Glutamatergic neuron (in vitro differentiated cells): ENCODE measurements around the gene ADRA2C. TPM values are rescaled to one million over a fixed set of nuclear protein-coding genes. Genes with fewer than 3 reads are reported as not detected.

Experiments
- DNase-seq: peaks from one replicate; pipeline ENCODE4 v3.0.0; 2022
- H3K27ac Mint-ChIP-seq: one replicate; pipeline ENCODE4 v1.8.0; 2020; ENCODE audit warnings: mild to moderate bottlenecking, mixed read lengths, inconsistent platforms; ENCODE audit not compliant: unreplicated experiment
- H3K27me3 Mint-ChIP-seq: one replicate; pipeline ENCODE4 v1.8.0; 2020; ENCODE audit warnings: mild to moderate bottlenecking, moderate library complexity, mixed read lengths, inconsistent platforms; ENCODE audit not compliant: unreplicated experiment
- H3K36me3 Mint-ChIP-seq: one replicate; pipeline ENCODE4 v1.8.0; 2020; ENCODE audit warnings: mild to moderate bottlenecking, mixed read lengths, inconsistent platforms; ENCODE audit not compliant: unreplicated experiment
- H3K4me1 Mint-ChIP-seq: one replicate; pipeline ENCODE4 v1.8.0; 2020; ENCODE audit warnings: mild to moderate bottlenecking, low read depth, mixed read lengths, inconsistent platforms; ENCODE audit not compliant: unreplicated experiment
- H3K4me3 Mint-ChIP-seq: one replicate; pipeline ENCODE4 v1.8.0; 2020; ENCODE audit warnings: mild to moderate bottlenecking, mixed read lengths, inconsistent platforms; ENCODE audit not compliant: unreplicated experiment
- H3K9me3 Mint-ChIP-seq: one replicate; pipeline ENCODE4 v1.8.0; 2020; ENCODE audit warnings: mild to moderate bottlenecking, moderate library complexity, mixed read lengths, inconsistent platforms; ENCODE audit not compliant: unreplicated experiment
- total RNA-seq: library from RNA; stranded (reverse); fragmentation: NEBNext Ultra II Directional; extraction: Animal tissue kit (Norgen Biotek cat#: 25700); gene quantifications from one replicate; pipeline ENCODE4 v1.2.1, GENCODE V29; 2021; ENCODE audit not compliant: unreplicated experiment
- TF ChIP-seq, protein P1 (sequence below): fragments of 200-600 bp; sonication (generic); IDR thresholded peaks from one replicate; pipeline ENCODE4 v1.5.0; 2021; ENCODE audit not compliant: partially characterized antibody, unreplicated experiment

Gene ADRA2C
- total RNA-seq, 1 donor from 2014 or later, result 4.8 TPM

DNA sequence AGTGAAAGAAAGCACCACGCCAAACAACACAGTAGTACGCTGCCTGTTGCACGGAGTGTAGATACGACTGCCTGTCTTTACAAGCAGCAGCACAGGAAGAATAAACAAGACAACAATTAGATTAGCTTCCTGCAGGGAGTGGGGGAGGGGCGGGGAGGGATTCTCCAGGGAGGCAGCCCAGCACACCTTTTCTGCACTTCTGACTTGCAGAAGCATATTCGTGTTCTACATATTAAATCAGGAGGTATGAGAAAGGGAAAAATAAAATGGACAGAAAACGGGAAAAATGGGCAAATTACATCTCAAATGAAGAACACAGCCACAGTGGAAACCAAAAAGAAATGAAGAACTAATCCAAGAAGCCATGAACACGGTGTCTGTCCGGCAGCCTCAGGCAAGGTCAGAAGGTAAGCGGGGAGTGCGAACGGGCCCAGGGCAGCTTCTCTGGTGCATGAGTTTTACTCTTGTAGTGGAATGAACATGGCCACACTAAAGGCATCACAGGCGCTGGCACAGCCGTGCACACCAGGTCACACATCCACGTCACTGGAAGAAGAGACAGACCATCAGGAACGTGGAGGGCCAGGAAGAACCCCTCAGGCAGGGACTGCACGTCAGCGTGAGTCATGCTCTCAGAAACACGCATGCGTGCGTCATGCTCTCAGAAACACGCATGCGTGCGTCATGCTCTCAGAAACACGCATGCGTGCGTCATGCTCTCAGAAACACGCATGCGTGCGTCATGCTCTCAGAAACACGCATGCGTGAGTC, 20.1 kb upstream of the ADRA2C start:
- no peak for DNase-seq
- no peak overlapping the region for H3K27ac Mint-ChIP-seq
- H3K9me3 Mint-ChIP-seq, result peaks cover 21% of the 10 kb centered on the region
- H3K27me3 Mint-ChIP-seq, result peaks cover 18% of the 10 kb centered on the region
- peaks cover 7% of the 10 kb centered on the region for H3K36me3 Mint-ChIP-seq
- H3K4me3 Mint-ChIP-seq, result no peak overlapping the region
- TF ChIP-seq, protein P1, sequence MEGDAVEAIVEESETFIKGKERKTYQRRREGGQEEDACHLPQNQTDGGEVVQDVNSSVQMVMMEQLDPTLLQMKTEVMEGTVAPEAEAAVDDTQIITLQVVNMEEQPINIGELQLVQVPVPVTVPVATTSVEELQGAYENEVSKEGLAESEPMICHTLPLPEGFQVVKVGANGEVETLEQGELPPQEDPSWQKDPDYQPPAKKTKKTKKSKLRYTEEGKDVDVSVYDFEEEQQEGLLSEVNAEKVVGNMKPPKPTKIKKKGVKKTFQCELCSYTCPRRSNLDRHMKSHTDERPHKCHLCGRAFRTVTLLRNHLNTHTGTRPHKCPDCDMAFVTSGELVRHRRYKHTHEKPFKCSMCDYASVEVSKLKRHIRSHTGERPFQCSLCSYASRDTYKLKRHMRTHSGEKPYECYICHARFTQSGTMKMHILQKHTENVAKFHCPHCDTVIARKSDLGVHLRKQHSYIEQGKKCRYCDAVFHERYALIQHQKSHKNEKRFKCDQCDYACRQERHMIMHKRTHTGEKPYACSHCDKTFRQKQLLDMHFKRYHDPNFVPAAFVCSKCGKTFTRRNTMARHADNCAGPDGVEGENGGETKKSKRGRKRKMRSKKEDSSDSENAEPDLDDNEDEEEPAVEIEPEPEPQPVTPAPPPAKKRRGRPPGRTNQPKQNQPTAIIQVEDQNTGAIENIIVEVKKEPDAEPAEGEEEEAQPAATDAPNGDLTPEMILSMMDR, result no peak
- peaks cover 14% of the 10 kb centered on the region for H3K4me1 Mint-ChIP-seq

DNA sequence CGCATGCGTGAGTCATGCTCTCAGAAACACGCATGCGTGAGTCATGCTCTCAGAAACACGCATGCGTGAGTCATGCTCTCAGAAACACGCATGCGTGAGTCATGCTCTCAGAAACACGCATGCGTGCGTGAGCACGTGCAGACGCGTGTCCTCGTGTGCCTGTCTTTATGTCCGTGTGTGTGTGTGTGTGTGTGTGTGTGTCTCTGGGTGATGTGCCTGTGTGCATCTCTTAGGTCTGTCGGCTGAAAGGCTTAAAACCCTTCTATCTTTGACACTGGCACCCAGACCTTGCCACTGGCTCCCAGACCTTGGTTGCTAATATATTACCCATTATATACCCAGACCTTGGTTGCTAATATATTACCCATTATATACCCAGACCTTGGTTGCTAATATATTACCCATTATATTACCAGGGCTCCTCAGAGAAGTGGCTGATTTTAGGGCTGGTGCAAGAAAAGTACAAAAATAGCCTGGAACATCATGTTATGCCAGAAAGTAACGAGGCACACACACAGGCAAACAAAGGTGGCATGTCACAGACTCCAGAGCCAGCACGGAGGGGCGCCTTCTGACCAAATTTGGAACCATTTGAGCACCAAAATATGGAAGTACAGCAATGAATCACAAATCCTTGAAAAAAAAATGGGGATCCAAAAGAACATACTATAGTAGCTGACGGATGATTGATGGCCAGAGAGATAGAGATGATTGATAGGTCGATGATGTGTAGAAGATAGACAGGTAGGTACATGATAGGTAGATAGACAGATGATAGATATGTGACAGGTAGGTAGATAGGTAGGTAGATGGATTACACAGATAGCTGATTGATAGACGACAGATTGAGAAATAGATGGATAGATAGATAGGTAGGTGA, 19.2 kb upstream of the ADRA2C start:
- Mint-ChIP-seq H3K4me3 (no peak overlapping the region), H3K9me3 (peaks cover 23% of the 10 kb centered on the region), H3K27ac (no peak overlapping the region), H3K27me3 (peaks cover 16% of the 10 kb centered on the region), H3K4me1 (peaks cover 16% of the 10 kb centered on the region), H3K36me3 (peaks cover 3% of the 10 kb centered on the region)
- TF ChIP-seq, protein P1, result no peak
- no peak for DNase-seq

DNA sequence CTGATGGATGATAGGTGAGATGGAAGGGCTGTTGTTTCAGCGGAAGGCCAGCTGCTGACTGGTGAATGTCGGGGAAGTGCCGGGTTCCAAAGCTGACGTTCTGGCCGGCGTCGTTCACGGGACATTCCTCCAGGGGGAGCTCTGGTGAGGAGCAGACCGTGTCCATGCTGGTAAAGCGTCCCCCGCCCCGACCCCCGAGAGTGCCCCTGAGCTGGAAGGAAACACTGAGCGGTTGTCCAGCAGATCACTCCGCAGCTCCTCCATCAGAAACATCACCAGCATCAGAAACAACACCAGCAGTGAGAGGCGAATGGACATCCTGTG, 18.6 kb upstream of the ADRA2C start:
- DNase-seq, result peak; percentile 56
- Mint-ChIP-seq H3K27me3 (peaks cover 14% of the 10 kb centered on the region), H3K4me3 (no peak overlapping the region), H3K9me3 (peaks cover 19% of the 10 kb centered on the region), H3K27ac (no peak overlapping the region), H3K36me3 (no peaks in the 10 kb centered on the region), H3K4me1 (peaks cover 16% of the 10 kb centered on the region)
- TF ChIP-seq, protein P1, result peak; percentile 39

DNA sequence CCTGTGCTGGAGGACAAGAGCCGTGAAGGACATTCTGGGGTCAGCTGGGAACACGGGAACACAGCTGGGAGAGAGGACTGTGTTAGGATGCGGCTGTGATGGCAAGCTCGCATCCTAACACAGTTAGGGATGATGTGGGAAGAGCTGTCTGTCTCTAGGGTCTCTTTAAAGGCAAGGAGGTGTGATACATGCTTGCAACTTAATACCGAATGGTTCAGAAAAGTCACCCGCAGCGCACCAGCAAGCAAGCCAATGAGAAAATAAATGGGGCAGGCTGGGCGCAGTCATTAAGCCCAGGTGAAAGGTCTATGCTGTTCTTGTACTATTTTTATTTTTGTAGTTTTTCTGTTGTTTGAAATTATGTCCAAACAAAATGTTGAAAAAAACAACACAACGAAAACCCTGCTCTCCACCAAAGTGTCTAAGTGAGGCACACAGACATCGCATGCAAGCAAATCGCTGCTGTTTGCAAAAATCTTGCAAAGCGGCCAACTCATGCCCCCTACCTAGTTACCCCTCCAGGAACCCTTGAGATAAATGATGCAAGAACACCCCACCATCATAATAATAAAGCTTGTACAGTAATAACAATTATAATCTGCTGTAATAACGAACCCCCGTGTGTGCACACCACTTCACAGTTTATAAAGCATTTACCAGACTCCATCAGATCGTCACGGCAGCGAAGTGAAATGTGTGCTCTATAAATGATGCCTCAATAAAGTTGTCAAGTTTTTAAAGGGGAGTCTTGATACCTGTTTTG, 17.9 kb upstream of the ADRA2C start:
- Mint-ChIP-seq H3K4me1 (peaks cover 16% of the 10 kb centered on the region), H3K9me3 (peaks cover 15% of the 10 kb centered on the region), H3K27me3 (peaks cover 14% of the 10 kb centered on the region), H3K36me3 (no peaks in the 10 kb centered on the region), H3K27ac (no peak overlapping the region), H3K4me3 (no peak overlapping the region)
- TF ChIP-seq, protein P1, result no peak
- DNase-seq, result no peak
